ENCODE data around the gene ITGBL1.

ITGBL1 gene

DNA sequence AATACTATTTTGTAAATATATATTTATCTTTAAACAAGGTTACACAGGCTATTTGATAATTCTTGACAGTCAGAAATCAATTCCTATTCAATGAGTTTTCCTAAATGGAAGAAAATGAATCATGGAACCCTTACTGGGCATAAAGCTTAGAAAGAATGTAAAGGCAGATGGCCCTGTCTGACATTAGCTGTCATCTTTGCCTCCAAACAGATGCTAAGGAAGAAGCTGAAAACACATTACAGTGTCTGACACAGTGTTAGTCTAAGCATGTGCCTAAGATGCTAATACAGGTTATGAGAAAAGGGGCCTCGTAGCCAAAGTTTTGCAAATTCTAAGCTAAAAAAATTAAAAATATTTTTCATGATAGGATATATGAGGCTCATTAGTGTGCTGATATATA lies 112.8 kb downstream of the ITGBL1 start:
- ATAC-seq (ENCODE audit: insufficient read depth, low read depth) (no peak), DNase-seq (no peak)
- H3K27me3 ChIP-seq (ENCODE audit: insufficient read depth, low read length, poor library complexity): no peaks in the 10 kb centered on the region

DNA sequence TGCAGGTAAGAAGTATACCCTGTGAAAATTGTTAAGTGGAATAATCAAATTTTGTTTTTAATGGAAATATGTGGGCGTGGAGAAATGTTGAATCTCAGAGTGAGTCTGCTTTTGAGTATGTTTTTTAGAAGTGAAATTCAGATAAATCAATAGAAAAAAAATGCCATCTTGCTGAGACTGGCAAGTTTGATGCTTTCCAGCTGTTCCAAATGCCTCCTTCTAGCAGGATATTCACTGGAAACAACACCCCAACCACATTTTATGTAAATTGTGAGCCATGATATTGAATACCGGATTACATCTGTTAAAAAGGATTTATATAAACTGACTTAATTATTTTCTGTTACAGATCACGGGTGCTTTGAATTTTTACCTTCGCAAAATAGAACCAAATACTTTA lies 115.4 kb downstream of the ITGBL1 start:
- DNase-seq (no peak), ATAC-seq (ENCODE audit: insufficient read depth, low read depth) (no peak)
- Histone ChIP-seq H3K36me3 (ENCODE audit: insufficient read depth, low read length) (no peaks in the 10 kb centered on the region), H3K27ac (ENCODE audit: low read length) (no peak overlapping the region), H3K9me3 (ENCODE audit: insufficient read depth, low read length, severe bottlenecking) (no peaks in the 10 kb centered on the region), H3K4me2 (ENCODE audit: insufficient read depth, low read length) (no peak overlapping the region), H3K79me2 (ENCODE audit: insufficient read depth, low read length) (no peaks in the 10 kb centered on the region), H3K27me3 (ENCODE audit: insufficient read depth, low read length, poor library complexity) (no peaks in the 10 kb centered on the region), H3K9ac (ENCODE audit: low read depth, low read length) (no peak overlapping the region), H3K4me3 (ENCODE audit: low read depth in 1 of 2, low read length in 2 of 2) (no peak overlapping the region), H2AFZ (ENCODE audit: low read depth, low read length) (no peak overlapping the region), H4K20me1 (ENCODE audit: insufficient read depth, low read length) (no peaks in the 10 kb centered on the region), H3K4me1 (ENCODE audit: insufficient read depth, low read length) (no peaks in the 10 kb centered on the region)
- TF ChIP-seq, protein P1, sequence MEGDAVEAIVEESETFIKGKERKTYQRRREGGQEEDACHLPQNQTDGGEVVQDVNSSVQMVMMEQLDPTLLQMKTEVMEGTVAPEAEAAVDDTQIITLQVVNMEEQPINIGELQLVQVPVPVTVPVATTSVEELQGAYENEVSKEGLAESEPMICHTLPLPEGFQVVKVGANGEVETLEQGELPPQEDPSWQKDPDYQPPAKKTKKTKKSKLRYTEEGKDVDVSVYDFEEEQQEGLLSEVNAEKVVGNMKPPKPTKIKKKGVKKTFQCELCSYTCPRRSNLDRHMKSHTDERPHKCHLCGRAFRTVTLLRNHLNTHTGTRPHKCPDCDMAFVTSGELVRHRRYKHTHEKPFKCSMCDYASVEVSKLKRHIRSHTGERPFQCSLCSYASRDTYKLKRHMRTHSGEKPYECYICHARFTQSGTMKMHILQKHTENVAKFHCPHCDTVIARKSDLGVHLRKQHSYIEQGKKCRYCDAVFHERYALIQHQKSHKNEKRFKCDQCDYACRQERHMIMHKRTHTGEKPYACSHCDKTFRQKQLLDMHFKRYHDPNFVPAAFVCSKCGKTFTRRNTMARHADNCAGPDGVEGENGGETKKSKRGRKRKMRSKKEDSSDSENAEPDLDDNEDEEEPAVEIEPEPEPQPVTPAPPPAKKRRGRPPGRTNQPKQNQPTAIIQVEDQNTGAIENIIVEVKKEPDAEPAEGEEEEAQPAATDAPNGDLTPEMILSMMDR (IDR thresholded peaks at IDR 0.05; ENCODE audit: borderline replicate concordance, extremely low read depth, low read length, poor library complexity, severe bottlenecking): no peak
- TF ChIP-seq EZH2 (IDR thresholded peaks at IDR 0.05; ENCODE audit: borderline replicate concordance, low read depth, low read length, severe bottlenecking): no peak

More for the DNA sequence above, 112.8 kb downstream of the ITGBL1 start:
- no peaks in the 10 kb centered on the region for H3K36me3 ChIP-seq (ENCODE audit: insufficient read depth, low read length)
- H2AFZ ChIP-seq (ENCODE audit: low read depth, low read length): no peak overlapping the region
- H3K9me3 ChIP-seq (ENCODE audit: insufficient read depth, low read length, severe bottlenecking): no peaks in the 10 kb centered on the region
- no peak for TF ChIP-seq EZH2 (IDR thresholded peaks at IDR 0.05; ENCODE audit: borderline replicate concordance, low read depth, low read length, severe bottlenecking)
- TF ChIP-seq, protein P1 (IDR thresholded peaks at IDR 0.05; ENCODE audit: borderline replicate concordance, extremely low read depth, low read length, poor library complexity, severe bottlenecking): no peak
- H3K4me1 ChIP-seq (ENCODE audit: insufficient read depth, low read length): no peaks in the 10 kb centered on the region
- no peak overlapping the region for H3K4me2 ChIP-seq (ENCODE audit: insufficient read depth, low read length)
- H4K20me1 ChIP-seq (ENCODE audit: insufficient read depth, low read length): no peaks in the 10 kb centered on the region
- H3K27ac ChIP-seq (ENCODE audit: low read length): no peak overlapping the region
- H3K4me3 ChIP-seq (ENCODE audit: low read depth in 1 of 2, low read length in 2 of 2): no peak overlapping the region
- H3K79me2 ChIP-seq (ENCODE audit: insufficient read depth, low read length): no peaks in the 10 kb centered on the region
- no peak overlapping the region for H3K9ac ChIP-seq (ENCODE audit: low read depth, low read length)

DNA sequence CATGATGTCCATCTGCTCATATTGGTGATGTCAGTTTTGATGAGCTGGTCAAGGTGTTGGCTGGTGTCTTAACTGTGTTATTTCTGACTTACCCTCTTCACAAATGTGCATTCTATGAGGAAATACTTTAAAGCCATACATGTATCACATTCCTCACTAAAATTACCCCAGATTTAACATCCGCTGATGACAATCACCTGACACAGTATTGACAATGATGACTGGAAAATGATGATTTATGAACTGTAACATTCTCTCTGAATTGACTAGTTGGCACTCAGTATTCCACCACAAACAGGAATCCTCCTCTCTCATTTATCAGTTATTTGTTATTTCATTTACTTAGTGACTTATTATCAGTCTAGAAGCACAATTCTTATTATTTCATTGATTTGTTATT lies 117.3 kb downstream of the ITGBL1 start:
- Histone ChIP-seq H3K27me3 (ENCODE audit: insufficient read depth, low read length, poor library complexity) (no peaks in the 10 kb centered on the region), H3K27ac (ENCODE audit: low read length) (no peak overlapping the region), H3K9me3 (ENCODE audit: insufficient read depth, low read length, severe bottlenecking) (no peaks in the 10 kb centered on the region), H3K36me3 (ENCODE audit: insufficient read depth, low read length) (no peaks in the 10 kb centered on the region), H3K9ac (ENCODE audit: low read depth, low read length) (no peak overlapping the region), H4K20me1 (ENCODE audit: insufficient read depth, low read length) (no peaks in the 10 kb centered on the region), H3K4me2 (ENCODE audit: insufficient read depth, low read length) (no peak overlapping the region), H3K79me2 (ENCODE audit: insufficient read depth, low read length) (no peaks in the 10 kb centered on the region), H2AFZ (ENCODE audit: low read depth, low read length) (no peak overlapping the region), H3K4me3 (ENCODE audit: low read depth in 1 of 2, low read length in 2 of 2) (no peak overlapping the region), H3K4me1 (ENCODE audit: insufficient read depth, low read length) (no peaks in the 10 kb centered on the region)
- no peak for ATAC-seq (ENCODE audit: insufficient read depth, low read depth)
- TF ChIP-seq, protein P1 (IDR thresholded peaks at IDR 0.05; ENCODE audit: borderline replicate concordance, extremely low read depth, low read length, poor library complexity, severe bottlenecking): no peak
- TF ChIP-seq EZH2 (IDR thresholded peaks at IDR 0.05; ENCODE audit: borderline replicate concordance, low read depth, low read length, severe bottlenecking): no peak
- DNase-seq: no peak

DNA sequence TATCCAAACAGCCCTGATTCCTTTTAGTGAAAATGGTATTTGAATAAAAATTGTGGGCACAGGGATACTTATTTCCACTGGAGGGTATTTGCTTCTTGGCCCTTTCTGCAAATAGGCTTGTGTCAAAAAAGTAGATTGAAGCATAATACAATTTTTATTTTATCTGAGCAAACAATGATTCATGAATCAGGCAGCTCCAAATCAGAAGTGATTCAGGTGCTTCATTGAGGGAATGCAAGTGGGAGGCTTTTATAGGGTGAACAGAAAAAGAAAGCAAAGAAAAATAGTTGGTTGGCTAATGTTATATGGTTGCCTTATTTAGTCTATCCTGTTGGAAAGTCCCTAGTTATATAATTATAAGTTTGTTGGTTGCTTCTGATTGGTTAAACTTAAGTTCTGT lies 117.9 kb downstream of the ITGBL1 start:
- H3K4me3 ChIP-seq (ENCODE audit: low read depth in 1 of 2, low read length in 2 of 2): no peak overlapping the region
- no peak overlapping the region for H3K4me2 ChIP-seq (ENCODE audit: insufficient read depth, low read length)
- DNase-seq: no peak
- no peaks in the 10 kb centered on the region for H3K27me3 ChIP-seq (ENCODE audit: insufficient read depth, low read length, poor library complexity)
- H3K36me3 ChIP-seq (ENCODE audit: insufficient read depth, low read length): no peaks in the 10 kb centered on the region
- H3K9me3 ChIP-seq (ENCODE audit: insufficient read depth, low read length, severe bottlenecking): no peaks in the 10 kb centered on the region
- H3K9ac ChIP-seq (ENCODE audit: low read depth, low read length): no peak overlapping the region
- no peaks in the 10 kb centered on the region for H4K20me1 ChIP-seq (ENCODE audit: insufficient read depth, low read length)
- H3K79me2 ChIP-seq (ENCODE audit: insufficient read depth, low read length): no peaks in the 10 kb centered on the region
- no peak overlapping the region for H3K27ac ChIP-seq (ENCODE audit: low read length)
- H2AFZ ChIP-seq (ENCODE audit: low read depth, low read length): no peak overlapping the region
- TF ChIP-seq EZH2 (IDR thresholded peaks at IDR 0.05; ENCODE audit: borderline replicate concordance, low read depth, low read length, severe bottlenecking): no peak
- TF ChIP-seq, protein P1 (IDR thresholded peaks at IDR 0.05; ENCODE audit: borderline replicate concordance, extremely low read depth, low read length, poor library complexity, severe bottlenecking): no peak
- H3K4me1 ChIP-seq (ENCODE audit: insufficient read depth, low read length): no peaks in the 10 kb centered on the region
- no peak for ATAC-seq (ENCODE audit: insufficient read depth, low read depth)
